HS-27A (cell line): ENCODE measurements around the gene TMPRSS4.

Source experiments
- DNase-seq: peaks from one replicate; pipeline ENCODE4 v3.0.0-alpha.2; 2012; ENCODE audit warnings: low read depth, missing footprints

The TMPRSS4 gene

DNA sequence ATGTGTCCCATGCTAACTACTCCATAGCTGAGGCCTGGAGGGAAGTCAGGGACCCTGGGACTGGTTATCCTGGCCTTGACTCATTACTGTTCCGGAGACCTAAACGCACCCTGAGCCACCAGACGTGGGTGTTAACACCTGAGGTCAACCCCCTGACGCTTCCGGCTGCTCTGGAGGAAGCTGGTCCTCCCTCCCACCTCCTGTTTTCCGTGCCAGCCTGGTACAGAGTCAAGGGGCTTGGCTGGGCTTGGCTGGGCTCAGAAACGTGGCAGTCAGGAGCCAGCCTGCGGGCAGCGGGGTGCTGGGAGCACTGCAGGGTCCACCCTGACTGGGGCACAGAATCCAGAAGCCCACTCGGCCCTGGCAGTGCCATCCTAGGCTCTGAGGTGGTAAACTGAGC, 2.6 kb downstream of the TMPRSS4 start:
- DNase-seq = no peak

DNA sequence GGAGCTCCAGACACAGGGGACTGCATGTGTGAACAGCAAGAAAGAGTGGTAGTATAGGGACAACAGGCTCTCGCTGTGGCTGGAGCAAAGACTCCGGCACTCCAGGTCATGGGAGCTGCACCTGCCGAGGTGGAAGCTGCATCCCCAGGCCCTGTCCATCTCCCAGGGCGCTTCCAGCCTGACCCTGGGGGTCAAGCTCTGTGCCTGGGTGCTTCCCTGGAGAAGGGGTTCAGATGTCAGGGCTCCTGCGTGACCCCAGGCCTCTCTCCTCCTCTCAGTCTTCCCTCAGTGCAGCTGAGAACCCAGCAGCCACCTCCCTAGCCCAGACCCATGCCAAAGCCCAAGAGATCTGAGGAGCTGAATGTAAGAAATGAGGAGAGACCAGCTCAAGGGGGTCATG, 3.4 kb downstream of the TMPRSS4 start:
- no peak for DNase-seq

DNA sequence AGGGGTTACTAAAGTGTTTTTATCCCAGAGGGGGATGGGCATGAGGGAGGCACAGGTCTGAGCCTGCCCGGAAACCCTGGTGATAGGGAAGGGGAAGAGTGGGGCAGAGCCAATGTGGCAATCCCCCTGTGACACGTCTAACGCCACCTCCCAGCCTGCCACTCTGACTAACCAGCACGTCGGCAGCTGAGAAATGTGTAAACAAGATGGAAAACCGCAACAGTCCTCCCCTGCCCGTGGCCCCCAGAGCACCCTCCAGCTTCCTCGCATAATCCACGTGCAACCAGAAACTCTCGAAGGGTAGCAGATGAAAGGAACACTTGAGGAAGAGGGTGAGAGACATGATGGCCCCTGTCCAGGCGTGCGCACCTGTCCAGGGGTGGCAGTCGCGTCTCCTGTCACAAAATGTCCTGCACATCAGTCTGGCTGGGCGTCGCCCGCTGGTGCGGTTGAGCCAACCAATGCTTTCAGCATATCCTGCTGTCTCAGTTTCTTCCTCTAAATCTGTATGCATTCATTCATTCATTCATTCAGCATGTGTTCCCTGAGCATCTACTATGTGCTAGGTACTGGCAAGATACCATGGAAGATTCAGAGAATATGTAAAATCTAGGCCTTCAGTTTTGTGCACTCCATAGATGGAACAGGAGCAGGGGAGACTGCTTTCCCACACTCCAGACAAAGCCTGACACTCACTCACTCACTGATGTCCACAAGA, 4.5 kb downstream of the TMPRSS4 start:
- no peak for DNase-seq

DNA sequence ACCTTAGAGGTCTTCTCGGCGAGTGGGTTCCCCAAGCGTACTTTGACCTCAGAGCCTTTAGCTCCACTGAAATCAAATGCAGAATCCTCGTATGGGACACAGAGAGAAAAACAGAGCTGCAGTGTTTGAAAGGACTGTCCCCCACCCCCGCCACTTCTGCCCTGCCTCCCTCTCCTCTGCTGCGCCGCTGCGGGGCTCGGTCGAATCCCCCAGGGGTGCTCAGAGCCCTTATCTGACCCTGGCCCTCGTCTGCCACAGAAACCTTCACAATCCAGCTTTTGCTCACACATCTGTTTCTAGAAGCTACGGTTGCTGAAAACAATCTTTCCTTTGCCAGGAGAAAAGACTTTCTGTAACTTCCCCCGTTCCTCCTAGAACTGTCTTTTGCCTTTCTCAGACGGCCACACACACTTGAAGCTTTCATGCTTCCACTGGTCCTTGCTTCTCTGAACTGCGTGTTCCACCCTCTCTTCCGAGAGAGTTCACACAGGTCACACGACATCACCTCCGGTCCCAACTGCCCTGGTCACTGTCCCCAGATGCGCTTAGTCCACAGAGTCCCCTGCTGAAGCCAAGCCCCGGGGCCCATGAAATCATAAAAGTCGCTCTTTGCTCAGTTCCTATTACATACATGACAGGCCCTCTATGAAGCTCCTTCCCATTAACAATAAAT, 6.1 kb downstream of the TMPRSS4 start:
- DNase-seq = no peak

DNA sequence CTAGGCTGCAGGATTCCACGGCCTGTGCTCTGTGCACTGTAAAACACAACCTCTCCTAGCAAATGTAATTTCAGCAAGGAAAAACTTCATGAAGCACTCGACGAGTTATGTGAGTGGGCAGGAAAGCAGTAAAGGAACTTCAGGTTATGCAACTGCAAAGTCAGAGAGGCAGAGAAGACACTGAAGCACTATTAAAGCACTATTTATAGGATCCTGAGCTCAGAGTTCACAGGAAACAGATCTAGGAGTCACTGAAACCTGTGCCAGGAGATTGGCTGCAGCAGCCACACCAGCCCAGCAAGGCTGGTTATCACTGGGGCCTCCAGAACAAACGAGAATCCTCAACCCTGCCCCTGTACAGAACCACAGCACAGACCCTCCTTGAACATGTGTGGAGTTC, 7.4 kb downstream of the TMPRSS4 start:
- DNase-seq = no peak

DNA sequence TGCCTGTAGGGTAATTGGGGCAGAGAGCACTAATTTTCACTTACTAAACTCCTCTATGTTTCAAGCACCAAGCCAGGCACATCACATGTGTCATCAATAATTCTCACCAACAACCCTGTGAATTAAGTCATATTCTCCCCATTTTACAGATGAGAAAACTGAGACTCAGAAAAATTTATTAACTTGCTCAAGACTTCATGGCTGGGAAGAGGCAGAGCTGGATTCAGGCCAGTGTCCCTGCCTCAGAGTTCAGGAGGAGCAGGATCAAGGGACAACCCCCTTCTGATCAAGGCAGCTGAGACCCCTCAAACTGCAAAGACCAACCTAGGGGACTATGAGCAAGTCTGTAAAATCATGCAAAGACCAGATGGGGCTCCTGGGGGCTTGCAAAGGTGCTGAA, 7.8 kb downstream of the TMPRSS4 start:
- no peak for DNase-seq

DNA sequence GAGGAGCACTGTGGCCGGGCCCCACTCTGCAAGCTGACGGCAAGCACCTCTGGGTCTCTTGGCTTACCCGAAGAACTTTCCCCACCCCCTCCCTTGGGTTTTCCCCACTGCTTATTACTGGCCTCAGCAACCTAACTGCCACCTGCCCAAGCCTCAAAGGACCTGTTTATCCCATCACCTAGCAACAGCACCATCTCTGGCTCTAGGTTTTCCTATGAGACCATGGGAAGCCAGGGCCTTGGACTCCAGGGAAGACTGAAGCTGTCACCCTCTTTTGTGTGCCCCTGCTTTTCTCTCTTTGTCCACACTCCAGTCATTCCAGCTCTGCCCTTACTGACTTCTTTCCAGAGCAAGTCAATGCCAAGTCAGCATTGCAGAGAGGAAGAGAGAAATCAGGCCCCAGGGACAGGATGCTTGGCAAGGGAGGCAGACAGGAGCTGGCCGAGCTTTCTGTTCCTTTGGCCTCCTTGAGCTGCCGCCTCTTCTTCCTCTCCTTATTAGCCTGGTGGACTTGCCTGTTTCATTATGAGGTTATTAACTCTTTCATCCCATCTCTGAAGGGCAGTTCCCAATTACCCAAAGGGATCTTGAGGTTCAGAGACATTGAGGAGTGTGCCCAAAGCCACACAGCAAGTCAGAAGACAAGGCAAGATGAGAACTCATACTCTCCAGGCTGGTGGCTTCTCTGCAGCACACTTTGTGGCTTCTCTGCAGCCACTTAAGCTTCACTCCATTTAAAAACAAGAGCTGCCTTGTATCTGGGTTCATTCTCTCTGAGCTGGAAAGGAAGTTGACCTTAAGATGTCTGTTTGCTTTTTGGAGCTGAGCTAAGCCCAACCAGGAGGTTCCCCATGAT, 10.3 kb downstream of the TMPRSS4 start, which contains the start of gene SMIM35:
Gene SMIM35, minus strand, starts transcription at position 51 of the 856 bp plus-strand sequence. CDS start 206 bp downstream, outside the sequence.
- DNase-seq = no peak

DNA sequence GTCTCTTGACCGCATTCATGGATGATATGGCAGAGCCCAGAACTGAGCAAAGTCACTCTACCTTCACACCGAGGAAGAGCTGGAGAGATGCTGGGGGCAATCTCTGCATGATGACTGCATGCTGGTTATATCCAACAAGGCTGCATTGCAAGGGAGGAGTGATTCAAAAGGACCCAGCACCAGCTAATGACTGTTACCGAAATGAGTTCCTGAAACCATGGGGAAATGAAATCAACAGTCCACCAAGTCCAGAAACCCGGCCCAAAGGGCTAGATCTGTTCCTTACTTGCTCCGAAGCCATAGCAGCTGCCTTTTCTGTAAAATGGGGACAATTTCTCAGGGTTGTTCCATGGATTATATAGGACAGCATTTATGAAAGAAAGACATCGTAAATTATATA, 11.1 kb downstream of the TMPRSS4 start:
- DNase-seq = no peak

DNA sequence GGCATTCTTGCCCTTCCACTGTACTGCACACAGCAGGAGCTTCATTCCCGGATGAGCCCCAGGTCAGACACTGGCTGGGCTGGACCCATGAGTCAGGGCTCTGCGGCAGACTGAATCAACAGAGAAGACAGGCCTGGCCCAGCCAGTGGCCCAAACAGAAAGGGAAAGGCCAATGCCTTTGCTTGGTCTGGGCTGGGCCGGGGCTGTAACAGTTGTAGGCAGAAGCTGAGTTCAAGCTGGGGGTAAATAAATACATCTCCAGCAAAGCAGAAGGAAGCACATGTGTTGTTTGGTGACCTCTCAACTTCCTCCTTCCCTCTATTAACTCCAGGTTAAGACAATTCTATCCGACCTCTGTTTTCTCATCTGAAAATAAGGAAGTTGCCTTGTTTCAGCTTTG, 11.7 kb downstream of the TMPRSS4 start:
- no peak for DNase-seq

DNA sequence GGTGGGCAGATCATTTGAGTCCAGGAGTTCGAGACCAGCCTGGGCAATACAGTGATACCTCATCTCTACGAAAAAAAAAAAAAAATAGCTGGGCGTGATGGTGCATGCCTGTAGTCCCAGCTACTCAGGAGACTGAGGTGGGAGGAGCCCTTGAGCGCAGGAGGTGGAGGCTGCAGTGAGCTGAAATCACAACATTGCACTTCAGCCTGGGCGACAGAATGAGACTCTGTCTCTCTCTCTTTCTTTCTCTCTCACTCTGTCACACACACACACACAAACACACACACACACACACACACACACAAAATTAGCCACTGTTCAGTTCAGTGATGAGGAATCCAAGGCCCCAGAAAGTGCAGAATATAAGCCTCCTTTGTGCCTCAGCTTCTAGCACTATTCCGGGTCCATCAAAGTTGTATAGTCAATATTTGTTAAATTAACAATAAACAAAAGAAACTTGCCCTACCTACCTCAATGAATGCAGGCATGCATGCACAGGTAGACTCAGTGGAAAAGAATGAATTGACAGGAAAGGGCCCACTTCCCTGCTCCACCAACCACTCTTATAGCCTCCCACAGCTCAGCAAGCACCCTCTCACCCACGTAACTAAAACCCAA, 13.8 kb downstream of the TMPRSS4 start:
- no peak for DNase-seq

DNA sequence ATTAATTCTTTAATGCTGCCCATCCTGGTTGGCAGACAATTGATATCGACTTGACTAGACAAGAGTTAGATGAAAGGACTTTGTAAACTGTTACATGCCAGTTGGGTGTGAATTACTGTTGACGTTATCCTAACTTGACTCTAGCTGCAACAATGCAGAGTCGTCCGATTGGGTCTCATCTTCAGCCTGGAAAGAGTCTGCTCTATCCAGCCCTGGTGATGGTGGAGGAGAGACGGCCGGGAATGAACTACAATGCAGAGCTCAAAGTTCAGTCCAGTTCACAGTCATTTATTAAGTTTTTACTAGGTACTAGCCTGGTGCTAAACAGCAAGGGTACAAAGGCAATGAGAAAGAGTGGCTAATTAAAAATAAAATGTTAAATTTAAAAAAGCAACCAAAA, 14.8 kb downstream of the TMPRSS4 start:
- DNase-seq = no peak

DNA sequence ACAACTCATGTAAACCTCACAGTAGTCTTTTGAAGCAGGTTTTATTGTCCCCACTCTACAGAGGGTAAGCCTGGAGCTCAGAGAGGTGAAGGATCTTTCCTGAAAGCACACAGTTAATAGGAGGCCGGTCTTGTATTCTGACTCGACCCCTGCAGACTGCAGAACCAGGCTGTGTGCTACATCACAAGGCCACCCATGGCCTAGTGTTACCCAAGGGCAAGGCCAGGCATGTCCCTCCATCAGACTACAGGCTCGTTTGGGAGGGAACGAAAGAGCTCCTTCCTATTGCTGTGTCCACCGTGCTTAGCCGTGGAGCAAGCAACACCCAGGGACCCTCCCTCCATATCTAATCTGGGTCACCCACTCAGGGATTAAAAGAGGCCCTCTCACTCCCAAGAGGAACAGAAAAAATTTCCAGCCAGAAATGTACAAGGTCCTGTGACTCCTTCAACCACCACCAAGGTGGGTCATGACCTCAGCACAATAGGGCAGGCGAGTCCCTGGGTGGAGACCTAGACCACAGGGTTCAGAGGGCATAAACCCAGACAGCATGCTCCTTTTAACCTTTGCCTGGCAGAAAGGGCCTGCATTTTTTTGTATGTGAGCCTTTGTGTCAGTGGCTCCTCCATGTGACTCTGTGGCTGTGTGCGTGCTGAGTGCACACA, 16.2 kb downstream of the TMPRSS4 start:
- no peak for DNase-seq

DNA sequence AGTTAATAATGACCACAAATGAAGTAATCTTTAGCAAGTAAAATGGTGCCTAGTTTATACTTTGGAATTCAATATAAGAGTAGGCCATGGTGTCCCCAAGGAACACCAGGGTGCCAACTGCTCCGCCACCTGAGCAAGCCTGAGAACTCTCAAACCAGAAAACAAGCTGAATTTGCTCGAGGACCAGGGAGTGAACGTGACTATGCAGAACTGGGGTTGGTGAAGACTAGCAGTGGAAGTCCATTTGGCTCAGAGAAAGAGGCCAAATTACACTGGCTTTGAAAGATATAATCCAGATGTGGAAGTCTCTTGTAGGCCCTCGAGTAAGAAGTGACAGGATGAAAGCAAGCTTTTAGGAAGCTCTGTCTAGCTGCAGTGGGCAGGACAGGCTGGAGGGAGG, 18.6 kb downstream of the TMPRSS4 start:
- DNase-seq = no peak

DNA sequence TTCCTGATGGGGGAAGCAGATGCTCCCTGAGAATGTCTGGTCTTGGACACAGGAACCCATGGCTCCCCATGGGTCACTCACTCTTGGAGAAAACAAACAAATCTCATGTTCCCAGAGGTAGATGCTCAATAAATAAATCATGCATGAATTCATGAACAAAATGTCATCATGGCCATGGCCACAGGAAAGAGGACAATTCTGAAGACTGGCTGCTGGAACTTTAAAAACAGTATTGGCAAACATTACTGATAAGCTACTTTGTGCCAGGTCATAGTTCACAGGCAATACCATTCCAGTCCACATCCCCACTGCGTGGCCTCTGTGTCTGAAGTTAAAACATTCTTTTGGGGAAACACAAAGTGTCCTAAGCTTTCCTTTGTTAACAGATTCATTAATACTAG, 19.1 kb downstream of the TMPRSS4 start:
- no peak for DNase-seq

DNA sequence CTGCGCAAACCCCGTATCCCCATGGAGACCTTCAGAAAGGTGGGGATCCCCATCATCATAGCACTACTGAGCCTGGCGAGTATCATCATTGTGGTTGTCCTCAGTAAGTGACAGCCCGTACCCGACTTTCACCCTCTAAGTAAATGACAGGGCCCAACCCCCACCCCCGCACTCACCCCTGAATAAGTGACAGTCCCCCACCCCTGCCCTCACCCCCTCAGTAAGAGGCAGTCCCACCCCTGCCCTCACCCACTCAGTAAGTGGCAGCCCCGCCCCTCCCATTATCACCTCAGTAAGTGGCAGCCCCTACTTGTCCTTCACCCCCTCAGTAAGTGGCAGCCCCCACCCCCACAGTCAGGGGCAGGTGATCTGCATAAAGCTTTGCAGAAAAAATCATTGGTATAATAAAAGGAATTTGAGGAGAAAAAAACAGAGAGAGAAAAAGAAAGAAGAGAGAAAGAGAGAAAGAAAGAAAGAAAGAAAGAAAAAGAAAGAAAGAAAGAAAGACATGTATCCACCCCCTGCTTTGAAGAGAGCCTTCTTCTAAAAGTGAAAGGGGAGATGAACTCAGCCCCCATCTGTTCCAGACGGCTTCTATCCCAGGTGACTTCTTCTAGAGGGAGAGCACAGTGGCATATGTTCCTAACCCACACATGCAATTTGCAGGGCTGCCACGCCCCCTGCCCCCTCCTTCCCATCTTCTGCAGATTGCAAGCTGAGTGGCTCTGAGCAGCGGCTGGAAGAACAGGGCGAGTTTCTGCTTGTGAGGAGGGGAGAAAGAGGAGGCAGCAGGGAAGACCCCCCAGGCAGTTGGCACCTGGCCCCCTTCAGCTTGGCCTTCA, 22.3 kb downstream of the TMPRSS4 start:
- DNase-seq = no peak

DNA sequence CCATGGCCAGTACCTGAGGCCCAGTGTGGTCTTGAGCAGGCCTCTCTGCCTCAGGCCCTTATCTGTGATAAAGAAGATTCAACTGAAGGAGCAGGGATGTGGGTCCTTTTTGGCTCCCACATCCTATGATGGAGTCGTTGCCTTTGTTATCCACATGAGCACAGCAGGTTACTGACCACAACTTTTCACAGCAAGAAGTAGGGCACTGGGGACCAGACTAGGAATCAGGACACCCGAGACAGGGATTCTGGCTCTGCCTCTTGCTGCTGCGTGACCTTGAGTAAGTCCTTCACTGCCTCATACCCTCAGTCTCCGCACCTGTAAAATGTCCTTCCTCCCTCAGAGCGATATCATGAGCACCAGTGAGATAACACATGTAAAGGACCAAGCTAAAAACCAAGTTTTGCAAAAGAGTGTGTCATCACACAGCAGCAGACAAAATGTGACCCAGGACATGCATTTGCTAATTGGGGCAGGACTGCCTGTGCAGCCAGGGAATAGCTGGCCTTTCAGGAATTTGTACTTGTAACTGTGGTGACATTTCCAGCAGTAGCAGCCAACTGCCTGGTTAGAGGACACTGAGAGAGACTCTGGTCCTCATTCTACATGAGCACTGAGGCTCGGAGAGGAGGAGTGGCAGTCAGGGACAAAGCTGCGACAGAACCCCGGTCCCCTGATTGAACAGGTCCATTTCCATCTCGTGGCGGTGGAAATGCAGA, 23.1 kb downstream of the TMPRSS4 start:
- DNase-seq = no peak

DNA sequence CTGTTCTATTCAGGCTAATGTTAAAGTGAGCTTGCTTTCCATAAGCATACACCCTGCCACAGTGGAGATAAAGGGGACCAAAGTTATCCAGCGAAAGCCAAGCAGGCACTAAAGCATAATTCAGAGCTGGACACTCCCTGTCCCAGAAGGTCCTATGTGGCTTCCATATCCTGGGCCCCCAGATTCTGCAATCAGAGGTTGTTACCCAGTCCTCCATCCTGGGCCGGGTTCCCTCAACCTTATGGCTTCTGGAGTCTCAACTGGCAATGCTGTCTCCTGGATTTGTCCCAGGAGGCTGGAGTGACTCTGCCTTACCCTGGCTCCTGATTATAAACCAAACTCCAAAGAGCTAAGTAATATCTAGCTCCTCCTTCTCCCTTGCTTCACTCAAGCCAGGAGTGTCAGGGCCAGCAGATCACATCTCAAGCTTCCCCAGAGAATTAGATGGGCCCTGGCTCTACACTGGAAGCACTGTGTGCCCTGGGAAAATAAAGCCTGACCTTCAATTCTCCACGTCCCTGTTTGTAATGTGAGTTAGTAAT, 23.9 kb downstream of the TMPRSS4 start:
- no peak for DNase-seq

DNA sequence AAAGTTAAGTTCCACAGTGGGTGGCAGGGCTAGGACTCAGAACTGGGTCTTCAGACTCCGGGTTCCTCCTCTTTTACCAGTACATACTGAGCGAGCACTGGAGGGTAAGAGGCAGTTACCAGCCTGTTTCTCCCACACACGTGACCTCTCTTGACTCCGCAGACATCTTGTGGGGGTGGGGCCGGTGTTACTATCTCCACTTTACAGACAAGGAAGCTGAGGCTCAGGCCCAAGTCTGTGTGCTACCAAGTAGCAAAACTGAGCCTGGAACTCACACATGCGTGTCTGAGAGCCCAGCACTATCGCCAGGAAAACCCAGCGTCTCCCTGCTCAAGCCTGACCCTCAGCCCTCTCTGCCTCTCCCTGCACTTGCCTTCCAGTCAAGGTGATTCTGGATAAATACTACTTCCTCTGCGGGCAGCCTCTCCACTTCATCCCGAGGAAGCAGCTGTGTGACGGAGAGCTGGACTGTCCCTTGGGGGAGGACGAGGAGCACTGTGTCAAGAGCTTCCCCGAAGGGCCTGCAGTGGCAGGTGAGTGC, 25.9 kb downstream of the TMPRSS4 start:
- DNase-seq = no peak

DNA sequence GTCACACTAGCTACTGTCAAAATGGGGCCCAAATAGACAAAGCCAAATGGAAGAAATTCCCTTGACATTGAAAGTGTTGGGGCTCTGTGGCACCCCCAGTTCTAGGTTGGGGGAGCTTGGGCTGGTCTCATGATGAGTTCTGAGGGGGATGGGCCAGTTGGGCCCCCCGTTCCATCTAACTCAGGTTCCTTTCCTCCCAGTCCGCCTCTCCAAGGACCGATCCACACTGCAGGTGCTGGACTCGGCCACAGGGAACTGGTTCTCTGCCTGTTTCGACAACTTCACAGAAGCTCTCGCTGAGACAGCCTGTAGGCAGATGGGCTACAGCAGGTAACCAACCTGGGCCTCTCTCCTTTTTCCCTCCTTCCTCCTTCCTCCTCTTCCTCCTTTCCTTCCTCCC, 27.6 kb downstream of the TMPRSS4 start:
- DNase-seq = no peak
